ENCODE results near the gene TMEM95. TPM values are rescaled to one million over a fixed set of nuclear protein-coding genes. Genes with fewer than 3 reads are reported as not detected.

The TMEM95 gene
- not detected for total RNA-seq
- long read RNA-seq: 0 reads

GRCh38 chr17:7355053-7355452 lies at the start of gene TMEM95:
Gene TMEM95 (plus strand): TSS chr17:7355156. CDS start chr17:7355205, 49 bp downstream.
- ATAC-seq: no peak
- intact Hi-C loops (cut with DNase I): loop anchor here in 1 of 2 donors (5.0 kb wide), 2 partner anchors 37 to 82 kb away; partner anchors contain the start of genes FGF11, PLSCR3 and TMEM102
- DNase-seq: peak; percentile 57

GRCh38 chr17:7306911-7307685 lies 47.9 kb upstream of the TMEM95 start, which contains the start of gene EIF5A:
Gene EIF5A (plus strand): TSS chr17:7307628. CDS start chr17:7309636, 2,008 bp downstream.
- DNase-seq (peak; percentile 100), ATAC-seq (peak; percentile 92 to 93)
- intact Hi-C loops (cut with DNase I): no loop called here

GRCh38 chr17:7307686-7308624 lies 47.0 kb upstream of the TMEM95 start:
- DNase-seq: peak; percentile 59
- intact Hi-C loops (cut with DNase I): no loop called here

GRCh38 chr17:7308625-7309433 lies 46.1 kb upstream of the TMEM95 start:
- intact Hi-C loops (cut with DNase I): no loop called here
- ATAC-seq (peak; percentile 6 to 31), DNase-seq (peak; percentile 81)

More at GRCh38 chr17:7307686-7308624, 47.0 kb upstream of the TMEM95 start:
- ATAC-seq: peak; percentile 41 to 44

- no peak for ATAC-seq
These were observed 45.3 kb upstream of the TMEM95 start for GRCh38 chr17:7309628-7310027.

GRCh38 chr17:7311110-7311705 lies 43.7 kb upstream of the TMEM95 start:
- intact Hi-C loops (cut with DNase I): no loop called here
- DNase-seq (no peak), ATAC-seq (no peak)

More at GRCh38 chr17:7309628-7310027, 45.3 kb upstream of the TMEM95 start:
- DNase-seq: no peak
- intact Hi-C loops (cut with DNase I): no loop called here

GRCh38 chr17:7312432-7313087 lies 42.4 kb upstream of the TMEM95 start:
- intact Hi-C loops (cut with DNase I): no loop called here
- no peak for DNase-seq
- no peak for ATAC-seq

- intact Hi-C loops (cut with DNase I): no loop called here
- ATAC-seq (no peak), DNase-seq (peak; percentile 15)
These were observed 41.7 kb upstream of the TMEM95 start for GRCh38 chr17:7313088-7313889.

- intact Hi-C loops (cut with DNase I): no loop called here
- no peak for ATAC-seq
- no peak for DNase-seq
These were observed 40.9 kb upstream of the TMEM95 start for GRCh38 chr17:7313890-7314718.

GRCh38 chr17:7314719-7315569 lies 40.0 kb upstream of the TMEM95 start, which contains the start of gene GPS2:
Gene GPS2 (minus strand): TSS chr17:7315360. CDS start chr17:7315052, 308 bp downstream.
- peak; percentile 86 to 95 for ATAC-seq
- intact Hi-C loops (cut with DNase I): no loop called here
- peak; percentile 95 for DNase-seq

- ATAC-seq: peak in 1 of 2 donors; percentile 4
- no peak for DNase-seq
- intact Hi-C loops (cut with DNase I): no loop called here
These were observed 39.3 kb upstream of the TMEM95 start for GRCh38 chr17:7315570-7316235.

- ATAC-seq (no peak), DNase-seq (no peak)
- intact Hi-C loops (cut with DNase I): no loop called here
These were observed 37.7 kb upstream of the TMEM95 start for GRCh38 chr17:7317161-7317803.

- intact Hi-C loops (cut with DNase I): no loop called here
- ATAC-seq: no peak
- DNase-seq: no peak
These were observed 36.7 kb upstream of the TMEM95 start for GRCh38 chr17:7318121-7318860.

- ATAC-seq (no peak), DNase-seq (no peak)
- intact Hi-C loops (cut with DNase I): no loop called here
These were observed 33.5 kb upstream of the TMEM95 start for GRCh38 chr17:7321466-7321865.

All from left cardiac atrium (tissue), 4 donors.